Measurements from ENCODE around the gene SMS. TPM values are rescaled to one million over a fixed set of nuclear protein-coding genes. Genes with fewer than 3 reads are reported as not detected.

SMS gene
- total RNA-seq, 3 donors from 2014 or later, result 43.6 to 64.7 (median 44.5) TPM

DNA sequence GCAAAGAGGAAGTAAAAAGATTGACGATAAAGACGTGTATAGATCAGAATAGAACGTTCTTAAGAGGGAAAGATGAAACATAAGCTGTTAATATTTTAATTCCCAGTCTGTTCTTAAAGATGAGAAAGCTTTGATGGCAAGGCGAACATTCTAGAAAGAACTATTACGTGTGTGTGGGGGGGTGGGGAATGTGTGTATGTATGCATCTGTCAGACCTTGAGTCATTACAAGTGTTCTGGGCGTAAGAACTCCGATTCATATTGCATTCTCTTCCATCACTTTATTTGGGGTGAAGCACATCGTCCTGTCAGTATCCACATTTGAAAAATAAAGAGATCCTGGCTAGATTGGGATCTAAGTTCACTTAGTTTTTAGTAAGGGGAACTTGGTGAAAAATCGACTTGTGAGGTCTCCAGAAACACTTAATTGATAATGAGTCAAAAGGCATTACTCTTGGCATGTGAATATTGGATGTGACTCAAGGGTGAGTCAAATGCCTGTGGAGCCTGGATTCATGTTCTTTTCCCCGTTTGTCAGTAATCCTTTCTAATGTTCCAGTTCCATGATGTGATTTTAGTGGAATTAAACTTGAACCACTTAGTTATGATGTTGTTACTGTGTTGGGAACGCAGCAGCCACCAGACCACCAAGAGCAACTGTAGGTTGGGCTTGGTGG is 3.1 kb downstream of the SMS start:
- no peaks in the 10 kb centered on the region for H3K36me3 ChIP-seq
- DNase-seq (ENCODE audit: low spot score in 2 of 2), result no peak
- peaks cover 0 to 16% of the 10 kb centered on the region in 2 donors for H3K27me3 ChIP-seq
- no peak overlapping the region for H3K4me3 ChIP-seq
- no peaks in the 10 kb centered on the region for H3K4me1 ChIP-seq
- intact Hi-C loops (cut with DNase I; ENCODE audit: low total_unique reads), result no loop called here
- peak overlapping the region; percentile 5 to 13 for H3K27ac ChIP-seq
- TF ChIP-seq CTCF (IDR thresholded peaks at IDR 0.05), result no peak
- no peak for TF ChIP-seq POLR2AphosphoS5 (IDR thresholded peaks at IDR 0.05)
- TF ChIP-seq POLR2A (IDR thresholded peaks at IDR 0.05), result no peak
- no peaks in the 10 kb centered on the region for H3K9me3 ChIP-seq

- intact Hi-C loops (cut with DNase I; ENCODE audit: low total_unique reads), result no loop called here
- H3K9me3 ChIP-seq, result no peaks in the 10 kb centered on the region
- TF ChIP-seq POLR2AphosphoS5 (IDR thresholded peaks at IDR 0.05) (no peak), POLR2A (IDR thresholded peaks at IDR 0.05) (no peak), CTCF (IDR thresholded peaks at IDR 0.05) (no peak)
- peak overlapping the region; percentile 12 to 13 for H3K27ac ChIP-seq
- H3K27me3 ChIP-seq, result peaks cover 0 to 11% of the 10 kb centered on the region in 2 donors
- no peak overlapping the region for H3K4me3 ChIP-seq
- DNase-seq (ENCODE audit: low spot score in 2 of 2), result no peak
- H3K36me3 ChIP-seq, result no peaks in the 10 kb centered on the region
- H3K4me1 ChIP-seq, result no peaks in the 10 kb centered on the region
Observed at GRCh38 chrX:21944136-21944615, 3.7 kb downstream of the SMS start.

GRCh38 chrX:21946925-21947641 is 6.6 kb downstream of the SMS start:
- H3K9me3 ChIP-seq, result no peaks in the 10 kb centered on the region
- DNase-seq (ENCODE audit: low spot score in 2 of 2), result no peak
- H3K27me3 ChIP-seq, result peaks cover 0 to 9% of the 10 kb centered on the region in 2 donors
- TF ChIP-seq POLR2A (IDR thresholded peaks at IDR 0.05) (no peak), CTCF (IDR thresholded peaks at IDR 0.05) (no peak), POLR2AphosphoS5 (IDR thresholded peaks at IDR 0.05) (no peak)
- no peaks in the 10 kb centered on the region for H3K36me3 ChIP-seq
- peak overlapping the region; percentile 20 to 50 for H3K27ac ChIP-seq
- peak overlapping the region in 1 of 3 donors; percentile 9 for H3K4me3 ChIP-seq
- intact Hi-C loops (cut with DNase I; ENCODE audit: low total_unique reads), result no loop called here
- H3K4me1 ChIP-seq, result no peaks in the 10 kb centered on the region

DNA sequence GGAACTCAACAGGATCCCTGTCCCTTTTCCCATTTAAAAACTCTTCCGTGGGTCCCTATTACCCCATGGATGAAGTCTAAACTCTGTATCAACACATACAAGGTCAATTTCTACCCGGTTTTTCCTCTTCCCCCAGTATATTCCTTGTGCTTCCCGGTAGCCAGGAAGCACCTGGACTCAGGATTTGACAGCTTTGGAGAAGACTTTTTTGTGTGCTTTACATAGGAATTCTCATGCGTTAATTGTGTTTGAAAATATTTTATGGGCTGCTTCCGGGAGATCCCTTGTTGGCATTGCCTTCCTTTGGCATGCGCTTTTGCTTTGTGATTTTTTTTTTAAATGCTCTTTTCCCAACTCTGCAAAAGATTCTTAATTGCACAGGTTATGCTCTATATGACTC is 7.2 kb downstream of the SMS start:
- H3K27ac ChIP-seq, result peak overlapping the region; percentile 20 to 50

More for the DNA sequence above, 7.2 kb downstream of the SMS start:
- H3K4me1 ChIP-seq, result no peaks in the 10 kb centered on the region
- DNase-seq (ENCODE audit: low spot score in 2 of 2), result no peak
- H3K27me3 ChIP-seq, result peaks cover 0 to 9% of the 10 kb centered on the region in 2 donors
- peak overlapping the region in 1 of 3 donors; percentile 9 for H3K4me3 ChIP-seq
- intact Hi-C loops (cut with DNase I; ENCODE audit: low total_unique reads), result no loop called here
- TF ChIP-seq POLR2AphosphoS5 (IDR thresholded peaks at IDR 0.05) (no peak), POLR2A (IDR thresholded peaks at IDR 0.05) (no peak), CTCF (IDR thresholded peaks at IDR 0.05) (no peak)
- H3K9me3 ChIP-seq, result no peaks in the 10 kb centered on the region
- H3K36me3 ChIP-seq, result no peaks in the 10 kb centered on the region

Measured in breast epithelium (tissue), 4 donors.